ENCODE data around the gene ACSF3.

ACSF3 gene

GRCh38 chr16:89168381-89169189, 74.9 kb downstream of the ACSF3 start:
- TF ChIP-seq CTCF (conservative IDR thresholded peaks at IDR 0.05; ENCODE audit: low read depth, low read length) = peak; percentile 42
- DNase-seq (ENCODE audit: low read depth) = peak; percentile 34
- H3K4me3 ChIP-seq (ENCODE audit: low read depth, low read length) = no peak overlapping the region

- no peak overlapping the region for H3K4me3 ChIP-seq (ENCODE audit: low read depth, low read length)
- no peak for TF ChIP-seq CTCF (conservative IDR thresholded peaks at IDR 0.05; ENCODE audit: low read depth, low read length)
These were observed 76.1 kb downstream of the ACSF3 start for GRCh38 chr16:89169778-89170177.

GRCh38 chr16:89170346-89171215, 76.9 kb downstream of the ACSF3 start:
- TF ChIP-seq CTCF (conservative IDR thresholded peaks at IDR 0.05; ENCODE audit: low read depth, low read length) = no peak
- DNase-seq (ENCODE audit: low read depth) = no peak
- H3K4me3 ChIP-seq (ENCODE audit: low read depth, low read length) = peak overlapping the region; percentile 20

More at GRCh38 chr16:89169778-89170177, 76.1 kb downstream of the ACSF3 start:
- DNase-seq (ENCODE audit: low read depth) = no peak

- no peak for TF ChIP-seq CTCF (conservative IDR thresholded peaks at IDR 0.05; ENCODE audit: low read depth, low read length)
- peak; percentile 90 for DNase-seq (ENCODE audit: low read depth)
- peak within 1 kb of the TSS; percentile 20 for H3K4me3 ChIP-seq (ENCODE audit: low read depth, low read length)
These were observed 77.8 kb downstream of the ACSF3 start, which contains the start of gene CDH15 for GRCh38 chr16:89171216-89172170. Gene CDH15 (plus strand): TSS chr16:89171748. CDS start chr16:89171832, 84 bp downstream.

- TF ChIP-seq CTCF (conservative IDR thresholded peaks at IDR 0.05; ENCODE audit: low read depth, low read length) = no peak
- DNase-seq (ENCODE audit: low read depth) = no peak
- H3K4me3 ChIP-seq (ENCODE audit: low read depth, low read length) = no peak overlapping the region
These were observed 78.5 kb downstream of the ACSF3 start for GRCh38 chr16:89172171-89172527.

- DNase-seq (ENCODE audit: low read depth) = no peak
- no peak overlapping the region for H3K4me3 ChIP-seq (ENCODE audit: low read depth, low read length)
- TF ChIP-seq CTCF (conservative IDR thresholded peaks at IDR 0.05; ENCODE audit: low read depth, low read length) = no peak
These were observed 79.0 kb downstream of the ACSF3 start for GRCh38 chr16:89172528-89173173.
